H1 (cell line): ENCODE measurements around the gene JMJD8. TPM values are rescaled to one million over a fixed set of nuclear protein-coding genes. Genes with fewer than 3 reads are reported as not detected.

Experiments
- ASH2L ChIP-seq: fragments of 200-600, 300-600 bp; sonication (generic); IDR thresholded peaks from one replicate; pipeline ENCODE4 v1.7.1; 2017; ENCODE audit warnings: low read length
- ATF2 ChIP-seq: IDR thresholded peaks from 2 replicates; pipeline ENCODE4 v1.6.1; 2012; ENCODE audit warnings: low read length, inconsistent platforms
- BACH1 ChIP-seq: IDR thresholded peaks from 2 replicates; pipeline ENCODE4 v1.6.1; 2012; ENCODE audit warnings: low read length, improper control_type of control experiment
- BCL11A ChIP-seq, 2 experiments: IDR thresholded peaks; one replicate each; pipeline ENCODE4 v1.6.1; 2011; ENCODE audit warnings: low read depth in 2 of 2, low read length in 2 of 2, mild to moderate bottlenecking in 2 of 2
- CTBP2 ChIP-seq: IDR thresholded peaks from 2 replicates; pipeline ENCODE4 v1.7.0; 2011; ENCODE audit warnings: borderline replicate concordance, mild to moderate bottlenecking, moderate library complexity, mixed read lengths, low read length; ENCODE audit not compliant: insufficient read depth, insufficient read length
- E2F6 ChIP-seq: IDR thresholded peaks from 2 replicates; pipeline ENCODE4 v1.6.1; 2012; ENCODE audit warnings: inconsistent platforms
- GABPA ChIP-seq: IDR thresholded peaks from 2 replicates; pipeline ENCODE4 v1.6.1; 2011; ENCODE audit warnings: mild to moderate bottlenecking, low read length, moderate library complexity, borderline replicate concordance; ENCODE audit not compliant: insufficient read depth
- GTF2F1 ChIP-seq: IDR thresholded peaks from 2 replicates; pipeline ENCODE4 v1.6.1; 2012; ENCODE audit warnings: low read depth, low read length, improper control_type of control experiment, borderline replicate concordance
- JUN ChIP-seq: IDR thresholded peaks from 2 replicates; pipeline ENCODE4 v1.6.1; 2011; ENCODE audit warnings: low read depth, mild to moderate bottlenecking, improper control_type of control experiment, low read length
- POU5F1 ChIP-seq: IDR thresholded peaks from 2 replicates; pipeline ENCODE4 v1.6.1; 2011; ENCODE audit warnings: low read depth, mild to moderate bottlenecking, low read length, moderate library complexity
- RXRA ChIP-seq: IDR thresholded peaks from 2 replicates; pipeline ENCODE4 v1.6.1; 2011; ENCODE audit warnings: low read depth, mild to moderate bottlenecking, low read length, moderate library complexity; ENCODE audit not compliant: insufficient read depth
- SAP30 ChIP-seq: fragments of 300-600 bp; sonication (generic); IDR thresholded peaks from 2 replicates; pipeline ENCODE4 v1.7.1; 2012; ENCODE audit warnings: low read length, moderate library complexity, mild to moderate bottlenecking, inconsistent platforms; ENCODE audit not compliant: insufficient read depth, insufficient replicate concordance
- SP2 ChIP-seq: IDR thresholded peaks from 2 replicates; pipeline ENCODE4 v1.6.1; 2012; ENCODE audit warnings: mild to moderate bottlenecking, low read length, inconsistent platforms
- SP4 ChIP-seq: IDR thresholded peaks from 2 replicates; pipeline ENCODE4 v1.6.1; 2012; ENCODE audit warnings: low read length, inconsistent platforms
- TAF1 ChIP-seq: IDR thresholded peaks from 2 replicates; pipeline ENCODE4 v1.6.1; 2011; ENCODE audit warnings: mild to moderate bottlenecking, low read depth, low read length
- TAF7 ChIP-seq: optimal IDR thresholded peaks from 2 replicates; pipeline ENCODE3; 2011; ENCODE audit warnings: low read depth, mild to moderate bottlenecking, inconsistent platforms, low read length, moderate library complexity, borderline replicate concordance
- USF2 ChIP-seq: IDR thresholded peaks from 2 replicates; pipeline ENCODE4 v1.6.1; 2011; ENCODE audit warnings: low read length, improper control_type of control experiment
- YY1 ChIP-seq: IDR thresholded peaks from 2 replicates; pipeline ENCODE4 v1.6.1; 2011; ENCODE audit warnings: low read depth, mild to moderate bottlenecking, low read length
- polyA plus RNA-seq, 7 experiments: library from polyadenylated mRNA; depleted of rRNA in 3 of 7; stranded (reverse) in 5 of 7; unstranded in 2 of 7; fragments of >200 nt in 5 of 7; fragments of 200-250 nt in 2 of 7; gene quantifications; 1 replicate in 5 of 7; 2 replicates in 1 of 7; 4 replicates in 1 of 7; pipeline versions ENCODE4 v1.2.1 to v1.2.3, GENCODE V29; 2011 to 2013; ENCODE audit warnings: missing spikeins in 2 of 7, mixed read lengths in 2 of 7
- total RNA-seq: library from RNA; stranded (reverse); fragmentation: NEBNext Ultra II Directional; extraction: Animal tissue kit (Norgen Biotek cat#: 25700); gene quantifications from 2 replicates; pipeline ENCODE4 v1.2.1, GENCODE V29; 2021

JMJD8 gene
- total and polyA plus RNA-seq, 2 of the 8 experiments (the other 6 are each of a cell fraction or from before 2014, with no cell fraction given): 46.4 to 87.4 TPM

DNA sequence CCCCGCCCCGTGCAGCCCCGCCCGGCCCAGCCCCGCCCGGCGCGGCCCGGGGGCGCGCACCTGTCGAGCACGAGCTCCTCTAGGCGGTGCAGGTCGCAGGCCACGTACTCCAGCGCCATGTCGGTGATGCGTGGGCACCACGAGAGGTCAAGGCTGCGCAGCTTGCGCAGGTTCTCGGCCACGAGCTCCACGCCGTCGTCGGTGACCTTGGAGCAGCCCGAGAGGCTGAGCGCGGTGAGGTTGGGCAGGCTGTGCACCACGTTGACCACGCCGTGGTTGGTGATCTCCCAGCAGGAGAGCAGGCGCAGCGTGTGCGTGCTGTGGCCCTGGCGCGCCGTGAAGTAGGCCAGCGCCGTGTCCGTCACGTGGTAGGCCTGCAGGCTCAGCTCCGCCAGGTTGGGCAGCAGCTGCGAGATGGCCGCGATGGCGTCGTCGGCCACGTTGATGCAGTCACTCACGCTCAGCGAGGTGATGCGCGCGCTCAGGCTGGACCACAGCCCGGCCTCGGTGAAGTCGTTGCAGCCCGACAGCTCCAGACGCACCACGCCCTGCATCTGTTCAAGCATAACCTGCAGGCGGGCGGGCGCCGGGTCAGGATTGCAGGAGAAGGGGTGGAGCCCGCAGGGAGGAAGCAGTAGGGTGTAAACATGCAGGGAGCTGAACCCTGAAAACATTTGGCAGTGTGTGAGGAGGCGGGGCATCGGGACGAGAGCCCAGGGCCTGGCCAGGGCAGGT lies 11.4 kb upstream of the JMJD8 start (continued):
- TF ChIP-seq POU5F1: no peak
- peak; percentile 41 for TF ChIP-seq ASH2L
- TF ChIP-seq YY1: peak; percentile 78
- no peak for TF ChIP-seq BCL11A (IDR thresholded peaks at IDR 0.05; ENCODE audit: low read depth in 2 of 2, low read length in 2 of 2)
- no peak for TF ChIP-seq SP2
- TF ChIP-seq TAF7: no peak
- TF ChIP-seq BACH1: peak; percentile 56; the same call in 1 of the 2 replicates
- no peak for TF ChIP-seq RXRA
- no peak for TF ChIP-seq SP4
- TF ChIP-seq USF2: peak; percentile 57
- no peak for TF ChIP-seq JUN
- 0 out of 2 replicates have a peak, but pooled peaks have one; percentile 20 for TF ChIP-seq TAF1
- TF ChIP-seq GABPA: 0 out of 2 replicates have a peak, but pooled peaks have one; percentile 57
- no peak for TF ChIP-seq CTBP2
- TF ChIP-seq E2F6: peak; percentile 92
- TF ChIP-seq ATF2: no peak
- TF ChIP-seq GTF2F1: no peak
- TF ChIP-seq SAP30: no peak
